H1 (cell line): ENCODE measurements around the gene TMPRSS12. TPM values are rescaled to one million over a fixed set of nuclear protein-coding genes. Genes with fewer than 3 reads are reported as not detected.

Experiments
- CTCF ChIA-PET: fragments of 300-600 bp; sonication (Branson Sonifier 250); formaldehyde crosslinking; loops from one replicate; lab custom pipeline; 2021; ENCODE audit not compliant: partially characterized antibody; lab: Charles Lee
- POLR2A ChIA-PET: fragments of 300-600 bp; sonication (Branson Sonifier 250); formaldehyde crosslinking; loops from one replicate; lab custom pipeline; 2021; ENCODE audit warnings: inconsistent platforms; ENCODE audit not compliant: partially characterized antibody; lab: Charles Lee
- DNase-seq, 2 experiments: peaks; one replicate each; pipeline versions ENCODE4 v3.0.0 to v3.0.0-alpha.2; 2010 to 2022; ENCODE audit warnings: low spot score in 2 of 2, low read depth in 1 of 2, mixed read lengths in 1 of 2
- FAIRE-seq: peaks from 2 replicates; lab custom pipeline; 2011; peaks lifted over from hg19 to GRCh38; lab: Jason Lieb, UNC
- H2AFZ ChIP-seq: 2 replicates; pipeline ENCODE4 v1.8.1; 2012; ENCODE audit warnings: low read length, inconsistent platforms
- H2AK5ac ChIP-seq: 2 replicates; pipeline ENCODE4 v1.6.1; 2013; ENCODE audit warnings: low read depth, low read length
- H2BK120ac ChIP-seq: replicated peaks from 2 replicates; pipeline ENCODE3; 2013; ENCODE audit warnings: low read depth, low read length, inconsistent platforms
- H2BK12ac ChIP-seq: 2 replicates; pipeline ENCODE4 v1.6.1; 2013; ENCODE audit warnings: low read depth, low read length
- H2BK15ac ChIP-seq: 2 replicates; pipeline ENCODE4 v1.6.1; 2013; ENCODE audit warnings: low read length
- H2BK20ac ChIP-seq: 2 replicates; pipeline ENCODE4 v1.6.1; 2013; ENCODE audit warnings: low read length
- H2BK5ac ChIP-seq: 2 replicates; pipeline ENCODE4 v1.6.1; 2013; ENCODE audit warnings: low read depth, low read length
- H3K14ac ChIP-seq: 2 replicates; pipeline ENCODE4 v1.6.1; 2013; ENCODE audit warnings: inconsistent platforms; ENCODE audit not compliant: insufficient read length
- H3K18ac ChIP-seq: 2 replicates; pipeline ENCODE4 v1.6.1; 2013; ENCODE audit warnings: low read length; ENCODE audit errors: extremely low read depth
- H3K23ac ChIP-seq: 2 replicates; pipeline ENCODE4 v1.6.1; 2013; ENCODE audit warnings: inconsistent platforms; ENCODE audit not compliant: insufficient read length
- H3K23me2 ChIP-seq: 2 replicates; pipeline ENCODE4 v1.6.1; 2013; ENCODE audit warnings: low read depth, low read length
- H3K27ac ChIP-seq: 2 replicates; pipeline ENCODE4 v1.6.1; 2011; ENCODE audit warnings: low read depth, low read length, inconsistent platforms
- H3K27me3 ChIP-seq, 4 experiments: replicated peaks in 1 of 4; 1 replicate in 1 of 4; 2 replicates in 3 of 4; pipeline versions ENCODE4 v1.6.1 to v1.8.1; 2011 to 2013; ENCODE audit warnings: low read length in 3 of 4, mild to moderate bottlenecking in 3 of 4, inconsistent platforms in 2 of 4, mixed read lengths in 2 of 4, moderate library complexity in 1 of 4; ENCODE audit not compliant: control insufficient read depth in 3 of 4, insufficient read depth in 3 of 4; ENCODE audit errors: extremely low read depth in 1 of 4
- H3K36me3 ChIP-seq, 4 experiments: 2 replicates each; pipeline versions ENCODE4 v1.6.1 to v1.8.1; 2011 to 2013; ENCODE audit warnings: mild to moderate bottlenecking in 4 of 4, low read length in 3 of 4, moderate library complexity in 2 of 4, control low read depth in 1 of 4, inconsistent platforms in 1 of 4; ENCODE audit not compliant: insufficient read depth in 4 of 4, control insufficient read depth in 2 of 4
- H3K4ac ChIP-seq: replicated peaks from 2 replicates; pipeline ENCODE3; 2013; ENCODE audit warnings: low read length, low read depth, mixed read lengths, inconsistent platforms; ENCODE audit not compliant: insufficient read length
- H3K4me1 ChIP-seq, 4 experiments: replicated peaks in 1 of 4; 1 replicate in 1 of 4; 2 replicates in 3 of 4; pipeline versions ENCODE4 v1.6.1 to v1.8.1; 2011 to 2013; ENCODE audit warnings: low read length in 3 of 4, inconsistent platforms in 2 of 4, mixed read lengths in 1 of 4; ENCODE audit not compliant: insufficient read depth in 4 of 4, control insufficient read depth in 3 of 4
- H3K4me2 ChIP-seq, 2 experiments: 2 replicates each; pipeline versions ENCODE4 v1.6.1 to v1.8.1; 2011 to 2013; ENCODE audit warnings: low read depth in 2 of 2, low read length in 2 of 2, control low read depth in 1 of 2, inconsistent platforms in 1 of 2, mild to moderate bottlenecking in 1 of 2; ENCODE audit not compliant: insufficient read depth in 1 of 2
- H3K4me3 ChIP-seq, 4 experiments: fragments of 200-600, 300-600 bp in 1 of 4; sonication (generic), shearing (Covaris generic), sonication (Bioruptor Twin) in 1 of 4; 2 replicates each; pipeline versions ENCODE4 v1.5.1 to v1.8.1; 2011 to 2016; ENCODE audit warnings: low read length in 4 of 4, low read depth in 3 of 4, control low read depth in 2 of 4, inconsistent platforms in 2 of 4, mild to moderate bottlenecking in 2 of 4, mixed read lengths in 1 of 4, moderate library complexity in 1 of 4; ENCODE audit not compliant: insufficient read depth in 2 of 4; ENCODE audit errors: extremely low read depth in 1 of 4
- H3K56ac ChIP-seq: replicated peaks from 2 replicates; pipeline ENCODE3; 2013; ENCODE audit warnings: low read depth, mild to moderate bottlenecking, mixed read lengths, low read length, inconsistent platforms; ENCODE audit not compliant: insufficient read length
- H3K79me1 ChIP-seq: 2 replicates; pipeline ENCODE4 v1.6.1; 2013; ENCODE audit warnings: low read depth, low read length, control low read depth
- H3K79me2 ChIP-seq, 2 experiments: 2 replicates each; pipeline versions ENCODE4 v1.6.1 to v1.8.1; 2012 to 2013; ENCODE audit warnings: low read length in 2 of 2, mild to moderate bottlenecking in 2 of 2, inconsistent platforms in 1 of 2; ENCODE audit not compliant: insufficient read depth in 2 of 2, control insufficient read depth in 1 of 2
- H3K9ac ChIP-seq, 4 experiments: replicated peaks in 1 of 4; 1 replicate in 1 of 4; 2 replicates in 3 of 4; pipeline versions ENCODE4 v1.6.1 to v1.8.1; 2011 to 2013; ENCODE audit warnings: low read depth in 3 of 4, low read length in 3 of 4, control low read depth in 2 of 4, mild to moderate bottlenecking in 2 of 4, moderate library complexity in 2 of 4, inconsistent platforms in 1 of 4; ENCODE audit errors: extremely low read depth in 1 of 4
- H3K9me3 ChIP-seq, 2 experiments: 2 replicates each; pipeline versions ENCODE4 v1.6.1 to v1.8.1; 2012 to 2013; ENCODE audit warnings: mild to moderate bottlenecking in 2 of 2, moderate library complexity in 2 of 2, control low read depth in 1 of 2, inconsistent platforms in 1 of 2, low read depth in 1 of 2, low read length in 1 of 2, mixed read lengths in 1 of 2; ENCODE audit not compliant: insufficient read depth in 2 of 2
- H4K20me1 ChIP-seq, 2 experiments: replicated peaks in 1 of 2; 2 replicates each; pipeline versions ENCODE3 to v1.8.1; 2011 to 2013; ENCODE audit warnings: inconsistent platforms in 2 of 2, low read length in 2 of 2, mild to moderate bottlenecking in 1 of 2; ENCODE audit not compliant: insufficient read depth in 2 of 2, control insufficient read depth in 1 of 2
- H4K5ac ChIP-seq: 2 replicates; pipeline ENCODE4 v1.6.1; 2013; ENCODE audit warnings: low read length, low read depth, mixed read lengths, inconsistent platforms; ENCODE audit not compliant: insufficient read length
- H4K8ac ChIP-seq: 2 replicates; pipeline ENCODE4 v1.8.0; 2013; ENCODE audit warnings: mild to moderate bottlenecking, moderate library complexity, low read length, inconsistent platforms; ENCODE audit not compliant: insufficient read depth; ENCODE audit errors: extremely low read depth
- H4K91ac ChIP-seq: replicated peaks from 2 replicates; pipeline ENCODE3; 2013; ENCODE audit warnings: low read length, mixed read lengths, inconsistent platforms; ENCODE audit not compliant: insufficient read length
- BACH1 ChIP-seq: IDR thresholded peaks from 2 replicates; pipeline ENCODE4 v1.6.1; 2012; ENCODE audit warnings: low read length, improper control_type of control experiment
- WGBS, 2 experiments: shearing (Covaris generic) in 1 of 2; methylation state at CpG; one replicate each; pipeline versions ENCODE4 v1.1.6 to v1.1.7; 2013 to 2015; ENCODE audit warnings: low lambda C conversion rate in 2 of 2, mixed read lengths in 2 of 2, inconsistent platforms in 1 of 2, low coverage in 1 of 2, missing lambda C conversion rate in 1 of 2; ENCODE audit not compliant: insufficient replicate concordance in 2 of 2, insufficient coverage in 1 of 2, insufficient read length in 1 of 2; ENCODE audit errors: extremely low coverage in 1 of 2, missing lambda C conversion rate in 1 of 2; 5-methylcytosine and 5-hydroxymethylcytosine counted together
- polyA plus RNA-seq, 7 experiments: library from polyadenylated mRNA; depleted of rRNA in 3 of 7; stranded (reverse) in 5 of 7; unstranded in 2 of 7; fragments of >200 nt in 5 of 7; fragments of 200-250 nt in 2 of 7; gene quantifications; 1 replicate in 5 of 7; 2 replicates in 1 of 7; 4 replicates in 1 of 7; pipeline versions ENCODE4 v1.2.1 to v1.2.3, GENCODE V29; 2011 to 2013; ENCODE audit warnings: missing spikeins in 2 of 7, mixed read lengths in 2 of 7
- total RNA-seq: library from RNA; stranded (reverse); fragmentation: NEBNext Ultra II Directional; extraction: Animal tissue kit (Norgen Biotek cat#: 25700); gene quantifications from 2 replicates; pipeline ENCODE4 v1.2.1, GENCODE V29; 2021

Gene TMPRSS12
- total and polyA plus RNA-seq, 2 of the 8 experiments (the other 6 are each of a cell fraction or from before 2014, with no cell fraction given): not detected

- Histone ChIP-seq H2BK15ac (no peak overlapping the region), H4K91ac (no peak overlapping the region), H3K27me3 (no peaks in the 10 kb centered on the region), H4K20me1 (no peaks in the 10 kb centered on the region), H3K23me2 (no peaks in the 10 kb centered on the region), H2AFZ (no peak overlapping the region), H3K4ac (no peak overlapping the region), H2AK5ac (no peak overlapping the region), H3K56ac (no peak overlapping the region), H3K79me1 (no peaks in the 10 kb centered on the region), H4K5ac (no peak overlapping the region), H3K9me3 (peaks cover 4 to 8% of the 10 kb centered on the region in 2 experiments; a peak in 1 of 4 replicates), H3K27ac (no peak overlapping the region), H3K79me2 (no peaks in the 10 kb centered on the region), H2BK12ac (no peak overlapping the region), H3K4me2 (no peak overlapping the region), H3K23ac (no peak overlapping the region), H3K4me1 (no peaks in the 10 kb centered on the region), H3K14ac (no peak overlapping the region), H4K8ac (no peak overlapping the region), H3K36me3 (no peaks in the 10 kb centered on the region), H2BK5ac (no peak overlapping the region), H2BK120ac (no peak overlapping the region)
- no peak for DNase-seq
- WGBS, 2 experiments: 89% methylated on average over 3 of the region's 3 CpGs; no CpG with 5 or more reads in 1 of the 2 experiments
- ChIA-PET CTCF (no interaction called here), POLR2A (no interaction called here)
- no peak for FAIRE-seq
- no peak for TF ChIP-seq BACH1
- TF ChIP-seq, all 59 proteins: peak for 0
- H3K9ac ChIP-seq: no peak overlapping the region
- no peak overlapping the region for H3K18ac ChIP-seq
- no peak overlapping the region for H2BK20ac ChIP-seq
- H3K4me3 ChIP-seq: no peak overlapping the region
Observed at GRCh38 chr12:50882563-50882962, 39.8 kb downstream of the TMPRSS12 start.
